ENCODE measurements around the gene ARMC7. TPM values are rescaled to one million over a fixed set of nuclear protein-coding genes. Genes with fewer than 3 reads are reported as not detected.

The ARMC7 gene
- total and polyA plus RNA-seq, 2 of the 4 experiments (the other 2 are of a cell fraction), result 1.8 to 6.9 TPM

DNA sequence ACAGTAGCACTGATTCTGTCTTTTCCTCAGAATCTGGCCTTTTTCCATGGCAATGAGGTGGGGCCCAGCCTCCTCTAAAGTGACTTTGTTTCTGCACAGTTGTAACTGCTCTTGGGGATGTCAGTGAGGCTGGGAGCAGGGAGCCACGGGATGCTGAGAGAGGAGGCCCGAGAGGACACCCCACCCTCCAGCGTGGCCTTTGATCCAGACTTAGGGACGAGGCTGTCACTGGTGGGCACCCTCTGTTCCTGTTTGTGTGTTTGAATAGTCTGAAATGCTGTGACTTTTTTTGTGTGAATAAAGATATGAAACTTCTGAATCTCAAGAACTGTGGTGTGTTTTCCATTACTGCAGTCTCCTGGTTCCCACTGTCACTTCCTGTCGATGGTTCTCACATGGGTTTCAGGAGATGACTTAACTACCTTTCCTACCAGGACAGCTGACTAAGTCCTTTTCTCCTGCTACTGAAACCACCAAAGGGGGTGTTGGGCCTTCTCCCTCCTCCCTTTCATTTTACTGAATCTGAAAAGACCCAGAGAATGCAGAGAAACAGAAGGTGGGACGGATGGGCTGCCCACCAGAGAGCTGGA, 44.1 kb upstream of the ARMC7 start:
- ChIA-PET POLR2A (ENCODE audit: unreplicated experiment) (no interaction called here), CTCF (no interaction called here)
- Histone ChIP-seq H4K20me1 (ENCODE audit: insufficient read depth, low read length) (no peaks in the 10 kb centered on the region), H4K8ac (ENCODE audit: low read depth in 2 of 2, low read length in 2 of 2) (no peak overlapping the region), H3K9ac (ENCODE audit: low read depth, low read length) (no peak overlapping the region), H4K91ac (ENCODE audit: insufficient read depth, low read depth, low read length) (no peak overlapping the region), H2AK5ac (ENCODE audit: low read depth, low read length) (no peak overlapping the region), H3K79me1 (ENCODE audit: low read depth in 1 of 2, low read length in 2 of 2) (peaks cover 3 to 5% of the 10 kb centered on the region in 2 experiments; a peak in 3 of 4 replicates), H3K27ac (ENCODE audit: insufficient read depth, low read length) (no peak overlapping the region), H3K23ac (ENCODE audit: low read depth, low read length) (no peak overlapping the region), H3K9me3 (ENCODE audit: control insufficient read depth, insufficient read depth, low read length) (no peaks in the 10 kb centered on the region), H3K4me2 (ENCODE audit: low read depth, low read length) (no peak overlapping the region), H3K4ac (ENCODE audit: low read depth, low read length) (no peak overlapping the region), H2BK15ac (ENCODE audit: low read depth, low read length) (no peak overlapping the region), H4K5ac (ENCODE audit: low read depth, low read length) (no peak overlapping the region), H3K14ac (replicated peaks; ENCODE audit: low read depth, low read length) (no peak overlapping the region), H2AFZ (replicated peaks; ENCODE audit: low read length, poor library complexity) (no peak overlapping the region), H3K36me3 (ENCODE audit: control insufficient read depth, insufficient read depth, low read length) (peaks cover 42% of the 10 kb centered on the region), H3K18ac (ENCODE audit: low read depth, low read length) (no peak overlapping the region), H2BK5ac (ENCODE audit: low read depth, low read length, poor library complexity, severe bottlenecking) (no peak overlapping the region), H2AK9ac (replicated peaks; ENCODE audit: low read depth, low read length, poor library complexity) (no peak overlapping the region), H3K4me3 (ENCODE audit: insufficient read depth, low read depth, low read length) (no peak overlapping the region), H3K56ac (ENCODE audit: extremely low read depth, insufficient read depth, low read length) (no peak overlapping the region), H2BK120ac (ENCODE audit: low read depth, low read length) (no peak overlapping the region), H3K4me1 (ENCODE audit: control insufficient read depth, insufficient read depth, low read length) (no peaks in the 10 kb centered on the region; the same call in 1 of the 2 replicates), H3K27me3 (ENCODE audit: control insufficient read depth, insufficient read depth, low read length) (no peaks in the 10 kb centered on the region), H3K9me1 (ENCODE audit: insufficient read depth, low read length) (0 out of 2 replicates have a peak, but pooled peaks cover 3% of the 10 kb centered on the region), H2BK20ac (ENCODE audit: low read depth, low read length) (no peak overlapping the region)
- in situ Hi-C loops (cut with MboI; ENCODE audit: low sequenced_read_pairs), result loop anchor here (10.0 to 25.0 kb wide), 2 partner anchors 139 to 347 kb away; partner anchors contain the start of genes GRB2 and NUP85
- intact Hi-C loops (cut with micrococcal nuclease), result loop anchor here (10.0 kb wide), 1 partner anchor 139 kb away; the partner anchor contains the start of gene NUP85
- dilution Hi-C loops (cut with HindIII; ENCODE audit: low sequenced_read_pairs, unreplicated experiment), result no loop called here
- BruUV-seq (replicated peaks), result no TSS peak
- TF ChIP-seq MAZ (IDR thresholded peaks at IDR 0.05; ENCODE audit: borderline replicate concordance, low read depth, low read length), result no peak
- peak; percentile 22; the same call in 1 of the 2 replicates for TF ChIP-seq MAFK (IDR thresholded peaks at IDR 0.05; ENCODE audit: low read depth, low read length)
- DNase-seq (no peak), ATAC-seq (ENCODE audit: low read depth) (no peak)
- WGBS, 2 experiments (ENCODE audit: extremely low coverage in 2 of 2, insufficient read length in 1 of 2), result no CpG with 5 or more reads among the region's 6 CpGs
